Posterior vena cava (tissue), 2 donors: ENCODE data around the gene CARMIL1. TPM values are rescaled to one million over a fixed set of nuclear protein-coding genes. Genes with fewer than 3 reads are reported as not detected.

Source experiments
- DNase-seq: peaks from one replicate; pipeline ENCODE4 v3.0.0-alpha.2; 2020; ENCODE audit warnings: low spot score
- intact Hi-C, 2 donors: fragments of 100-400 bp; cut with DNase I; formaldehyde crosslinking; loops; one replicate each; pipeline versions ENCODE4 v1.14.1 to v1.14.2; 2022 to 2023
- long read RNA-seq, 2 donors: library from polyadenylated mRNA; unstranded; transcript quantifications; one replicate each; pipeline ENCODE4 v2.0.0, GENCODE V29; 2020 to 2021
- total RNA-seq, 2 donors: library from RNA; stranded (reverse); fragmentation: NEBNext Ultra II Directional; extraction: Animal tissue kit (Norgen Biotek cat#: 25700); gene quantifications; one replicate each; pipeline ENCODE4 v1.2.1, GENCODE V29; 2021
- donor health status: DM: yes; HTN: yes; CAD: no.
- donor health status: DM: yes; HTN: yes; CAD: no.

The CARMIL1 gene
- total RNA-seq, result 10 to 100 TPM; 19.8 to 20.4 TPM
- long read RNA-seq, donor 1, partial matches to known transcripts, result 0 of 6 reads
- long read RNA-seq, donor 1, other reads (novel, unspliced or antisense), result 6 of 6 reads
- long read RNA-seq, donor 2, partial matches to known transcripts, result 2 of 6 reads
- long read RNA-seq, donor 2, other reads (novel, unspliced or antisense), result 4 of 6 reads

DNA sequence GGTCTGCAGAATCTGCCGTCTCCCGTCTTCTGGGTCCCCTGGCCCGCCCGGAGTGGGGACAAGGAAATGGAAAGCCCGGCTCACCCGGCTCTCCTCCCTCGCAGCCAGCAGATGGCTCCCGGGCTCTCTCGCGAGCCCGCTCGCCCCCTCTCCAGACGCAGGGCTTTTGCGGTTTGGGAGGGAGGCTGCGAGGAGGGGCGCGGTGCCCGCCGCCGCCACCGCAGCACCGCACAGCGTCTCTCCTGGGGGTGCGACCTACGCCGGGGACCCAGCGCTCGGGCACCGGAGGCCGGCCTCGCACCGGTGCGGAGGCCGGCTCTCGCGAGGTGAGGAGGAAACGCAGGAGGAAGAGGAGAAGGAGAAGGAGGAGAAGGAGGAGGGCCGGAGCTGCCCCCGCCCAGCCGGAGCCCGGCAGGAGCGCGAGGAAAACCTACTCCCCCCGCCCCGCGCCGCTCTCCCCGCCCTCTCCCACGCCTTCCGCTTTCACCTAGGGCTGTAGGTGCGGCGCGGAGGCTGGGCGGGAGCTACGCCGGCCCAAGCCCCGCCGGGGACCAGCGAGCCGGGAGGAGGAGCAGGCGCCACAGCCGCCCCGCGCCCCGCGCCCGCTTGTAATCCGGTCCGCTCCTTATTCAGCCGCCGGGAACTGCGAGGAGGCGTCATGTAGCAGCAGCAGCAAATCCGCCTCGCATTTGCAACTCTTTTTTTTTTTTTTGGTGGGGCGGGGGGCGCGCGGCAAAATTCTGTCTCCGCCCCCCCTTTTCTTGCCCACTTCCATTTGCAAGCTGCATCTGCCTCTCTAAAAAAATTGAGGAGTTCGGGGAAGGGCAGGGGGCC lies at the start of gene CARMIL1:
TSS of gene CARMIL1 (plus strand) at position 461 of the 834 bp plus-strand sequence. CDS start 422 bp downstream, outside the sequence.
- peak; percentile 93 for DNase-seq
- intact Hi-C loops, result loop anchor here (5.0 to 10.0 kb wide), 2 partner anchors 206 to 208 kb away; no protein-coding TSS in a partner anchor

DNA sequence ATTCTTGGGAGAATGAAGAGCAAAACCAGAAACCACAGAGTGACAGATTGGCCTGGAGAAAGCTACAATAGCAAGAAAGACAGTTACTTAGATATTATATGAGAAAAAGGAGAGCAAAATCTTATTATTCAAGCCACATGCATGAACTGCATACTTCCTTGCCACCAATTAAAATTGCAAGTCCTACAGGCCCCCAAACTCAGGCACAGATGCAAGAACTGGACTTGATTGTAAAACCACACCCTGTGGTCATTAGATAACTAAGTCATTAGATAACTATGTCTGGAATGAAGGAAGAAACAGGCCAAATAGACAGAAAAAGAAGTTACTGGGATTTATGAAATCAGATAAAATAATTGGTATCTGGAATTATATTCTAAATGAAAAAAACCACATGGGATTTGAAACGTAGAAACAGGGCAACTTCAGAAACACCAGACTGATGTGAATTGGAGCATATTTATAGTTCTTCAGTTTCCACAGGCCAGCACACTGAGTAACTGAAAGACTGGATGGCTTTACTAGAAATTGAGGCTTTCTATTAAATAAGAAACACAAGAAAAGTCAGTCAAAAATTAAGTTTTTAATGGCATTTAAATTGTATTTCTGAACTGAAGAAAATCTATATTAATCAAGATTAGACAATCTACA lies 49.4 kb upstream of the CARMIL1 start:
- DNase-seq, result no peak
- intact Hi-C loops, result no loop called here

DNA sequence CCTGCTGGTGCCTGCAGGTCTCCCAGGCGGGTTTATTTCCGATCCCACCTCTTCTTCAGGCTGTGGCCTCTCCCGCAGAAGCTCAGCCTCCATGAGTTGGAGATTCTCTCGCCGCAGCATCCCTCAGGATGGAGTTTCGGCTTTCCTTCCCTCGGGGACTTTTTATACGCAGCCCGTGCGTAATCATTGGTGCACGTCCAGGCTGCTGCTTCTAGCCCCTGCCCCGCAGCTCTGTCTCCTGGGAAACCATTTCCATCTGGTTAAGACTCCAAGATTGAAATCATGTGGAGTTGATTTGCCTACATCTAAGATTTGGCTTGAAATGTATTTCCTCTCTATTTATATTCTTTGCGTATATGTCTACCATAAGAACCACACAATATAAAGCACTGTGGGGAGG lies 46.7 kb upstream of the CARMIL1 start:
- intact Hi-C loops, result no loop called here
- DNase-seq, result peak; percentile 80

DNA sequence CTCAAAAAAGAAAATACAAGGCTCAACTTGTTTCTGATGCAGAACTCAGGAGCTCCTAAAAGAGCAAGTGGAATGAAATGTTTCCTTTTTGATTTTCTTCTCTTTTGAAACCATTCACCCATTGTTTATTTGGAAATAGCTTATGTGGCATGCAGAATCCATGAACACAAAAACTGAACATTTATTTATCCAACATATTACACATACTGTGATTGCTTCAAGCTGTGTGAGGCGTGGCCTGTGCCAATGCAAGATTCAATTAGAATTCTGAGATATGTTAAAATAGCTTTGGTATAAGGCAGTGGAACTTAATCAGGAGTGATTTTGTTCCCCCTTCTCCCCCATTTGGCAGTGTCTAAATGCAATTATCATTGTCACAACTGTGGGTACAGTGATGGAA lies 45.9 kb upstream of the CARMIL1 start:
- DNase-seq, result no peak
- intact Hi-C loops, result no loop called here

DNA sequence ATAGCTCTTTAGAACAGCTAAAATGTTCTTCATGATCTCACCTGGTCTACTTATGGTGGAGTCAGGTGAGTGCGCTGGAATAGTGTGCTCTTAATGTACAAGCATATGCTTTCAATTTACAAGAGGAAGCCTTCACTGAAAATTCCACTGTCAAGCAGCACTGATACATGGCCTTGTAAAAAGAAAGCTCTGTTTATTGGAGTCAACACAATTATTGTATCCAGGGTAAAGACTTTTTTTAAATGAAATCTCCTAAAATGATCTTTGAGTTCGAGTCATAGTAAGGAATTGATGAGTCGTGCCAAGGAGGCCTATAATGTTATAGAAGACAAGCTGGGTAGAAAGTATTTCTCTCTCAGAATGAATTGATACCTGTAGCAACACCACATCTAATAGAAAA lies 41.6 kb upstream of the CARMIL1 start:
- intact Hi-C loops, result no loop called here
- DNase-seq, result no peak

DNA sequence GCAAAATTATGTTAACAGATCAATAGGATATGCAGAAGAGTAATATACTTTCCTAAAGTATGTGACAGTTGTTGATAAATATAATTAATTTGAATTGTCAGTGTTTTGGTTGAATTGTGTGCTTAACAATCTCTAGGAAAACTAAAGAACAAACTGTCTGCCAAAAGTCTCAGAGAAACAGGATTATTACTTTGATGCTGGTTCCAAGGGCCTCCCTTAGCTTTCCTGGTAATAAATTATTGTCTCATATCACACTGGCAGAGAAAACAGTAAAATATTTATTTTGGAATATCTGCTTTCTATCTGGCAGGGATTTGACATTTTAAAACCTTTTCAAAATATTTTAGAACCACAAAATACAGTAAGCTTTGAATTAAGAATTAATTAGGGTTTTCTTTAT lies 40.1 kb upstream of the CARMIL1 start:
- no peak for DNase-seq
- intact Hi-C loops, result no loop called here

DNA sequence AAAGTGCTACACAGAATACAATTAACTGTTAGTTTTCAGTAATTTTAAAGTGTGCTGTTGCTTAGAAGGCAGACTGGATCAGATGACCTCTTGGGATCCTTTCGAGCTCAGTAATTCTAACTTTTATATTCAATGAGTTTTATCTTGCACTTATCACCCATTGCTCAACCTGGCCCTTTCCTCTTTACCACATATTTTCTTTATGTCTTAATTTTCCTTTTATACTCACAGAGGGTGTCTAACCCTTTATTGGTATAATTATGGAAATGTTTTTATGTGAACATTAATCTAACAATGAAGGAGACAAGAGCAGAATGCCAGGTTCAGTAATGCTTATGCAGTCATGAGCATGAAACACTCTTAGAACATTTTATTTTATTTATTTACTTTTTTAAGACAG lies 39.7 kb upstream of the CARMIL1 start:
- no peak for DNase-seq
- intact Hi-C loops, result no loop called here

DNA sequence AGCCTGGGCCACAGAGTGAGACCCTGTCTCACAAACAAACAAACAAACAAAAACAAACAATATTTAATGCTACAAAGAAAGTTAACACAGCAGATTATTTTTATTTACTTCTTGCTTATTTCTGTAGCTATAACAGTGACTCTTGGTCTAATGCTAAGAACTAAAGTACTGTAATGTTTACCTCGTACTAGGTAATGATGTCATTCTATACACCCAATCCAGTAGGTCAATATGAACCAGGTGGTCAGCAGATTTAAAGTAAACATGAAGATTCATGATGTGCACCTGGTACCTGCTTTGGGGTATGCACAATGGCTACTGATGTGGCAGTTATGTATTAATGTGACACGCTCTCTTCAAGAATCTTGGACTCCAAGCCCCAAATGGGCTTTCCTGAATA lies 36.6 kb upstream of the CARMIL1 start:
- intact Hi-C loops, result no loop called here
- no peak for DNase-seq

DNA sequence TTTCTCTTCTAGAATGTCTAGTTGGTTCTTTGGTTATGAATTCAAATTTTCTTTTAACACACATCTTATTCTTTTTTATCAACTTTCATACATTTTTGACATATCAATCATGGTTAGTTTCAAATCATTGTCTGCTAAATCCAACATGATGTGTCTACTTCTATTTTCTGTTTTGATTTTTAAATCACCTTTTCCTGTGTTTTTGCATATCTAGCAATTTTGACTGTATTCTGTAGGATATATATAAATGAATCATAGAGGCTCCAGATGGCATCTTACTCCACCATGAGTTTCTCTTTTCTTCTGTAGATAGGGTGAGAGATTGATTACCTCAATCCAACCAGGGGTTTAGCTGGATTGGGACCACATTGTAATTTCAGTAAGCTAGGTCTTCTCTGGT lies 34.3 kb upstream of the CARMIL1 start:
- DNase-seq, result no peak
- intact Hi-C loops, result no loop called here

DNA sequence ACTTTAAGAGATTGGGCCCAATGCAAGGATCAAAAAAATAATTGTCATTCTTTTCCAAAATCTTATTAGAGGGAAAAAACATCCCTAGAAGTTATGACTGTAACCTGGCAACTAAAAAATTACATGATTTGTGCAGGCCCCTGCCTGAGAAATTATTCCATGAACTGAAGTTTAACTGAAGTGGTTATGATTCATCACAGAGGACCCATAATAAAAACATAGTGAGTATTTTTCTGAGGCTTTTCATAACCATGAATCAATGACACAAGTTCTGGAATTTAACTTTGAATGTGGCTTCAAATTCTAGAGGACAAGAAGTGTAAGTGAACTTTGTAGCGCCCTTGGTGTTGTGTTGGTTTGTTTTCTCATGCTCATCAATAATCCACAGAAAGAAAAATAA lies 31.1 kb upstream of the CARMIL1 start:
- no peak for DNase-seq
- intact Hi-C loops, result no loop called here

DNA sequence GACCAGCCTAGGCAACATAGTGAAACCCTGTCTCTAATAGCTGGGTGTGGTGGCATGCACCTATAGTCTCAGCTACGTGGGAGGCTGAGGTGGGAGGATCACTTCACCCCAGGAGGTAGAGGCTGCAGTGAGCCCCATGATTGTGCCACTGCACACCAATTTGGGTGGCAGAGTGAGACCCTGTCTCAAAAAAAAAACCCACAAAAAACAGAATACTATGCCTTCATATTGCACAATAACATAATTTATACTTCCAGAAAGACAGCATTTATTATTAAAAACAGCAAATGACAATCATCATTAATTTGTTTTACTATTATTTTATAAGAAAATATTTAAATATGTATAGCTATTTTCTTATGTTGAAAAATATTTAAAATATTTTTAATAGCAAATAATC lies 30.0 kb upstream of the CARMIL1 start:
- intact Hi-C loops, result no loop called here
- DNase-seq, result no peak

DNA sequence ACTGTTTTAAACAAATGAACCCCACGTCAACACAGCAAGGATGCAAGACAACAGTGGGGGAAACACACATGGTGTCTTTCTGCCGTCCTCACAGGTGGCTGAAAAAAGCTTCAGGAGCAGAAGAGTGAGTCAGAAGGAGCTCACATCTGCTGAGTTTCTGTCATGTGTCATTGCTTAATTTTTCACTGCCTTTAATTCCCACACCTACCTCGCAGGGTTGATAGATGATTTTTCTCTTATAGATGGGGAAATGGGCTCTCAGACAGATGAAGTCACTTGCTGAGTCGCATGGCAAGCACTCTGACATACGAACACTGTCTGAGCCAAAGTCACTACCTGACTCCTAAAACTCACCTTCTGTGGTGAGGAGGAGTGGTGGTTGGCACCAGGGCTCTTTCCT lies 28.3 kb upstream of the CARMIL1 start:
- no peak for DNase-seq
- intact Hi-C loops, result no loop called here

DNA sequence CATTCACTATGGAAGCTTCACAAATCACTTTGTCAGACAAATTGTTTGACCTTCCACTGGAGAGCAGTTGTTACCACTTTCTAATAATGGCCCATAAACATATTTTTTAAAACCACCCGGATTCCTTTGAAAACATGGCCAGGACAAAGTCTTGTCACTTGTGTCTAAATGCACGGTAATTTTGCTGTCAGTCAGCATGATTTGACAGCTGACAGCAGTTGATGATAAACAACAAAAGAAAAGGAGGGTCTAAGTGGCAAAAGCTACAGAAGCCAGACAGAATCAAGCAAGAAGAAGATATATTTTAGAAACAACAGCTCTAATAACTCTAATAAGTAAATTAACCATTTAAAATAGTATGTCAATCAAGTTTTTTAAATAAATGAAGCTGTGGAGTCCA lies 27.7 kb upstream of the CARMIL1 start:
- intact Hi-C loops, result no loop called here
- DNase-seq, result no peak

DNA sequence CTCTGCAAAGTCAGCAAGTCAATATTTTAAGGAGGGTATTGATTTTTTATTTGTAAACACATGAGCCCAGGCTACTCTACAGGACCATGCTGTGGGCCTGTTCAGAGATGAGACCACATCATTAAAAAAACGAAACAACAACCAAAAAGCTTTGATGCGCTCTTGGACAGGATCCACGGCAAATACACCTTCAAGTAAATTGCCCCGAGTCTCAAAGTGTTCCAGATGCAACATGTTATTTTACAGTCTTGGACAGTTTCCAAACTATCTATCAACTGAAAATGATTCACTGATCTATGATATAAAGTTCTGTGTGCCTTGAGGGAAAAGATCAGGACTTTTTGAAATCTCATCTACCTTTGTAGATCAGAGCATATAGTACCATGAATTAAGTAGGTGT lies 25.8 kb upstream of the CARMIL1 start:
- DNase-seq, result no peak
- intact Hi-C loops, result no loop called here

DNA sequence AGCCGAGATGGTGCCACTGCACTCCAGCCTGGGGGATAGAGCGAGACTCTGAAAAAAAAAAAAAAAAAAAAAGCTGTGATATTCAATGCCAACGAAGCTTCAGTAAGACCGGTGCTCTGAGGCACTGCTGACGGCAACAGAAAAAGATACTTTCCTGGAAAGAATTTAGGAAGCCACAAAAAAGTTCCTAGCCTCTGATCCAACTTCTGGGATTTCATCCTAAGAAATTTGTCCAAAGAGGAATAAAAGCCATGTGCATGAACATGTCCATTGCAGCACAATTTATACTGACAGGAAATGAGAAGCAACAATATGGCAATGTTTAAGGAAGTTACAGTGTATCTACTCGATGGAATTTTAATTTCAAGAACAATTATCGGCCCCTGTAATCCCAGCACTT lies 24.5 kb upstream of the CARMIL1 start:
- intact Hi-C loops, result no loop called here

DNA sequence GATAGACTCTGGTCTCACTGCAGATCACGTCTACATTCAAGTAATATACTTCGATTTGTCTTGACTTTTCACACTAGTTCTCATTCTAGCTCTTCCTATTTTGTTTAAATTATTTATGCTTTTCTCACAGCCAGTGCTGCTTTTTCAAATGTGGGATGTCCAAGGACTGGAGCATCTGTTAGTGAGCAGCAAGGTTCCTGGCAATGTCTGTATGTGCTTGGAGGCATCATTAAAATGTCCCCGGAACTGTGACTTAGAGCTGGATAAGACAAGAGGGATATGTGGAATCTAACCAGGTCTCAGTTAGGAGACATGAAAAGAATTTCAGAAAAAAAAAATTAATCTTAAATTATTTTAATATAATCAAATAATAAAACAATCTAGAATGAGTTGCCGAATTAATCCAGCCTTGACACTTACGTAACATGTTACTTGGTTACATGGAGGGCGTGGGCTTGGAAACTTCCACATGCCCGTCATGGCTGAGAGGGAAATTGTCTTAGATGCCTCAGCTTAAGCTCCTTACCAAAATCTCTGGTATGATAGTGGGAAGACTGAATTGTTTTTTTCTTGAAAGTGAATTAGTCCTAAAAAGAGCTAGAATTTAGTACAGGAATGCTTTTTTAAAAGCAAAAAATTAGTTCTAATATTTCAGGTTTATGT lies 21.4 kb upstream of the CARMIL1 start:
- no peak for DNase-seq

More for the DNA sequence above, 24.5 kb upstream of the CARMIL1 start:
- no peak for DNase-seq

DNA sequence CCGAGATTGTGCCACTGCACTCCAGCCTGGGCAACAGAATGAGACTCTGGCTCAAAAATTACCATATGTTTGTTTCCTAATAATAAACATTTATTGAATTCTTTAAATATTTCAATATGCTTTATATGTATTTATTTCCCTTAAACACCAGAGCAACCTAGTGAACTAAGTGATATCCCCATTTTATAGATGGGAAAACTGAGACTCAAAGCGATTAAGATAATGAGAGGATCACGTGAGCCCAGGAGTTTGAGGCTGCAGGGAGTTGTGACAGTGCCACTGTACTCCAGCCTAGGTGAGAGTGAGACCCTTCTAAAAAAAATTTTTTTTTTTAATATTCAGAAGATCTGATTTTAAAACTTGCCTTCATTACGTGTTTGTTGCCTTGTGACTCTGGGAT lies 19.4 kb upstream of the CARMIL1 start:
- intact Hi-C loops, result loop anchor here in 1 of 2 donors (10.0 kb wide), 1 partner anchor 295 kb away; no protein-coding TSS in a partner anchor
- no peak for DNase-seq

More for the DNA sequence above, 21.4 kb upstream of the CARMIL1 start:
- intact Hi-C loops, result no loop called here

DNA sequence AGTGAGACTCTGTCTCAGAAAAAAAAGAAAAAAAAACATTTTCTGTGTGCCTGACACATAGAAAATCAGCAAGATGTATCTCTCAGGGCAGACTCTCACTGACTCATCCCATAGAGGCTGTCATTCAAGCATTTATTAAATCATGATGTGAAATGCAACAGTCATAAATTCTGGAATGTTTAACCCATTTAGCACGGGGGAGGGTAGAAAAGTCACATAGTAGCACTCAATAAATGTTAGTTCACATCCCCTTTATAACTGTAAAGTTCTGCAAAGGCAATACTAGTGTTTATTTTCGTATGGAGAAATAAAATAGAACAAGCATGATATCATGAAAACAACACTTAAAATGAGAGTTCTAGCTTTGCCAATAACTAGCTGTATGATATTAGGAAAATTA lies 15.5 kb upstream of the CARMIL1 start:
- DNase-seq, result no peak
- intact Hi-C loops, result loop anchor here in 1 of 2 donors (10.0 kb wide), 1 partner anchor 291 kb away; no protein-coding TSS in a partner anchor

DNA sequence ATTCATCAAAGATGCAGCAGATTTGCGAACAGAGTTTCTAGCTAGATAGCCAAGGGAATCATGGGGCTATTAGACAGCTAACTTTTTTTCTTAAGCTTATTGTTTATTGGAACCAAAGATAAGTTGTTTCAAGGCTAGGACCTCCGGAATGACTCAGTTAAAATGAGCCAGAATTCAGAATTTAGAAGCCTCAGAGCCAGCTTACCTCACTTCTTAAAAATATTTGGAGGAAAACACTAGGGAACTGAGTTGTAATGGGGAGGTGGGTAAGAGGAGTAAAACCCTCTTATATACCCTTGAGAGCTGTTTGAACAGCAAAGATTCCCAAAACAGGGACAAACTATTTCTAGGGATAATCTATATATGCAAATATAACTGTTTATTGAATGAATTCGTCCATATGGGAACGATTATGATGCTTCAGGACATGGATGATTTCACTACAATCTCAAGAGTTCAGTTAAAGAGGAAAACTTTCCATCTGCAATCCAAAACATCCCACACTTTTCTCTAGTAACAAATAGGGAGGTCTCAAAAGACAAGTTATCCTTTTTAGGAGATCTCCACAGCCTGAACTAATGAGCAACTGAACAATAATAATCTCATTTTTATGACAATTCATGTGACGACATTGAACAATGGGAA lies 12.6 kb upstream of the CARMIL1 start:
- DNase-seq, result no peak
- intact Hi-C loops, result loop anchor here in 1 of 2 donors (5.0 to 10.0 kb wide), 2 partner anchors 226 to 288 kb away; no protein-coding TSS in a partner anchor
